HG03175 (cell line): ENCODE measurements around the gene ABCA1.
"Not testable (repeated sequence)": the region's sequence is repeated elsewhere in the genome, so short reads cannot be mapped to it uniquely, and the experiment has no call there.

Experiments
- ATAC-seq: cut with Tn5 transposase; IDR thresholded peaks from one replicate; pipeline ENCODE4 v1.9.1; 2021; ENCODE audit warnings: mild to moderate bottlenecking, moderate library complexity; ENCODE audit not compliant: unreplicated experiment

The ABCA1 gene

DNA sequence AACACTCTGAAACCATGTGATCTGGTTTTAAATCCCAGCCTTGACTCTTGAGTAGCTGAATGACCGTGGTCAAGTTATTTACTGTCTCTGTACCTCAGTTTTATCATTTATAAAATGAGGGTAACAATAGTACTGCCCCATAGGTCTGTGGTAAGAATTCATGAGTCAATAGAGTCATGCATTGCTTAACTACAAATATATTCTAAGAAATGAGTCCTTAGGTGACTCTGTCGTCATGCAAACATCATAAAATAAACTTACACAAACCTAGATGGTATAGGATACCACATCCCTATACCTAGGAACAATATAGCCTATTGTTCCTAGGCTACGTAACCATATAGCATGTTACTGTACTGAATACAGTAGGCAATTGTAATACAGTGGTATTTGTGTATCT lies 20.3 kb upstream of the ABCA1 start:
- ATAC-seq, result no peak

DNA sequence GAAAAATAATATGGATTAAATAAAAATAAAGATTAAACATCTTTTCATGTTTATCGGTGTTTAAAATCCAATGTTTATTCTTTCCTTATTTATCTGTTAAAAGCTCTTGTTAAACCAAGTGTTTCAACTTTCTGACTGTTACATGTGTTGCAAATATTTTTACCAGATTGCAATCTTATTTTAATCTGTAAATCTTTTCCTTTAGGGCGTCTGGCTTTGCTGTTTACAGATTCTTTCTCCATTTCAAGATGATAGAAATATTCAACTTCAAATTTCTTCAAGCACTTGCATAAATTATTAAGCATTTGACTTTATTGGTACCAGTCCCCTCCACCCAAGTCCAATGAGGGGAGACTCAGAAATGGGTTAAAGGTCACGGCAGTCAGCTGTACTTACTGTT lies 16.9 kb upstream of the ABCA1 start:
- no peak for ATAC-seq

DNA sequence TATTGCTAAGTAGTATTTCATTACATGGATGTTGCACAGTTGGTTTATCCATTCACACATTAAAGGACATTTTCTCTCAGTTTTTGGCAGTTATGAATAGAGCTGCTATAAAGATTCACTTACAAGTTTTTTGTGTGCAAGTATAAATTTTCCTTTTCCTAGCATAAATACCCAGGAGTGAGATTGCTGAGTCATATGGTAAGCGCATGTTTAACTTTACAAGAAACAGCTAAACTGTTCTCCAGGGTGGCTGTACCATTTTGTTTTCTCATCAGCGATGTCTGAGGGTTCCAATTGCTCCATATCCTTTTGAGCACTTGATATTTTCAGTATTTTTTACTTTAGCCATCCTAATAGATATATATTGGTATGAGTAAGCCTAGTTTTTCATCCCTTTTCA lies 16.4 kb upstream of the ABCA1 start:
- ATAC-seq, result no peak

DNA sequence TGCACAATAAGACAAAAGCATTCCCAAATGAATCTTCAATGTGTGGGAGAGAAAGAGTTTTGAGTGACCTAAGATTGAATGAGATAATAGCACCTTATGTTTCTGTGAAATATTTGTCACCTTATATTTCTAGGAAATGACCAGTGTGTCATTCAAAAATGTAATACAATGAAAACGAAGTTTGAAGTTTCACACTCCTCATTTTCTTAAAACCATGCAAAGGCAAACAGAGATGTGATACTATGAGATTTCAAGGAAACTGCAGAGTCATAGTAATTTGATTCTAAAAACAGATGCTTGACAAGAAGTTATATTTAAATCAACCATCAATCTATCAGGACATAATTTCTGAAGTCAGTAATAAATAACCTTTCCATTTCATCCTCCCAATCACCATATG lies 13.6 kb upstream of the ABCA1 start:
- no peak for ATAC-seq

DNA sequence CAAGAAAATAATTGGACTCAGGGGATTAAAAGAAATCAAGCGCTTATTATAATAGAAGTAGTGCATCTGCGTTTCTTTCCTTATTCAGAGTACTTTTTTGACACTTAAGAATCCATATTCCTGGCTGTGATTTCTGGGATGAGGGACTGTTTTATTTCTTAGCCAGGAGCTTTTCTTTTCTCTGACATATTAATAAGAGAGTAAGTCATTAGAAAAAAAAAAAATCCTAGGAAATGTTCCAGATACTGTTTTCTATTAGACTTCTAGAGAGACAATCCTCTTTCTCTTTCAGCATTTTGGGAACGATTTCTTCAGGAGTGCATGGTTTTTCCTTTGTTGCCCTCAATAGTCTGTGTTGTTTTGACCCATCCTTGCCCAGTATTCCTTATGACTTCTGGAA lies 8.3 kb upstream of the ABCA1 start:
- no peak for ATAC-seq

DNA sequence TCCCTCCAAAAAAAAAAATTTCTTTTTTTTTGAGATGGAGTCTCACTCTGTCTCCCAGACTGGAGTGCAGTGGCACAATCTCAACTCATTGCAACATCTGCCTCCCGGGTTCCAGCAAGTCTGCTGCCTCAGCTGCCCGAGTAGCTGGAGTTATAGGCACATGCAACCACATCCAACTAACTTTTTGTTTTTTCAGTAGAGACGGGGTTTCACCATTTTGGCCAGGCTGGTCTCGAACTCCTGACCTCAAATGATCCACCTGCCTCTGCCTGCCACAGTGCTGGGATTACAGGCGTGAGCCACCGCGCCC lies 7.5 kb upstream of the ABCA1 start:
- not testable (repeated sequence) for ATAC-seq

DNA sequence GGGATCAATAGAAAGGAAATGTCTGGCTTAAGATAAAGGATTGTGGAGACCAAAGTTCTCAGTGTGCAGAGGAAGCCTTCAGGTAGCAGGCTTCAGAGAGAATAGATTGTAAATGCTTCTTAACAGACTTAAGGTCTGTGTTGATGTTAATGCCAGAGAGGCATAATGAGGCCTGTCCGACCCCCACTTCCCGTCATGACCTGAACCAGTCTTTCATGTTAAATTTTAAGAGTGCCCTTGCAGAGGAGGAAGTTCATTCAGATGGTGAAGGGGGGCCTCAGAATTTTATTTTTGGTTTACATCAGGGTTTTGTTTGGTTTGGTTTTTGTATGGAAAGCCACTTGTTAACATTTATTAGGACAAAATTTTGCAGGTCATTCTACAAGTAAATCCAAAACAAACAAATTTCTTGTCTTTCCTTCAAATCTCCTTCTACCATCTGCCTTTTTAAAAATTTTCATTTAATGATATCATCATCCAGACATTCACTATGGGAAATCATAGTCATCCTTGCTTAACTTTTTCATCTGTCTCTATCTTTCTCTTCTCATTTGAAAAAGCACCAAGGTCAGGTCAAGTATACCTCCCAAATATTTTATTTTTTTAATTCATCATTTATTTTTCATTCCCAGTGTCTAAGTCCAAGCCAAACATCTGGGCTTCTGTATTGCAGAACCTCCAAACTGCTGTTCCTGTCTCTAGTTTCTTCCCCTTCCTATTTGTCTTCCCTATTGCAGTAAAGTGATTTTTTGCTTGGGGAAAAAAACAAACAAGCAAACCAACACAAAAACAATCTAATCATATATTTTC lies 6.9 kb upstream of the ABCA1 start:
- no peak for ATAC-seq

DNA sequence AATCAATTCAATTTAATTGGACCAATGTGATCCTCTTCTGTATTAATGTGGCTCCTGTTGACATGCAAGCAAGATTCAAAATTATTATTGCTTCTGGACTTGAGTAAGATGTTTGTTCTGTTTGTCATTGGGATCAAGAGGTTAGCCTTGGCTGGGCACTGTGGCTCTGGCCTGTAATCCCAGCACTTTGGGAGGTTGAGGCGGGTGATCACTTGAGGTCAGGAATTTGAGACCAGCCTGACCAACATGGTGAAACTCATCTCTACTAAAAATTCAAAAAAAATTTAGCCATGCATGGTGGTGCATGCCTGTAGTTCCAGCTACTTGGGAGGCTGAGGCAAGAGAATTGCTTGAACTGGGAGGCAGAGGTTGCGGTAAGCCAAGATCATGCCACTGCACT lies 5.1 kb upstream of the ABCA1 start:
- not testable (repeated sequence) for ATAC-seq

DNA sequence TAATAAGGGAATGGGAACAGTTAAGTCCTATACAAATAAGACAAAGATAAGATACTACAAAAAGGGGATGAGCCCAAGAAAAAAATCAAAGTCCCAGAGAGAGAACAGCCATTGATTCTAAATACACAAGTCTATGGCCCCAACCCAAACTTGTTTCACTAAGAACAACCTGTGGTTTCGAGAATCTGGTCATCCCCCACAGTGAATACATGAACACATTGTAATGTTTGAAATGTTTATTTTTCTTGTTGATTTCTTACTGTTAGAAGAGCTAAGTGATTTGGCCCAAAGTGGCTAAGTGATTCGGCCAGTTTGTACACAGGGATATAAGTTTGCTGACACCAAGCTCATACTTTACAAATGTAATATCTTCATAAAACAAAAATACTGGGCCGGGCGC lies 3.3 kb upstream of the ABCA1 start:
- ATAC-seq, result no peak

DNA sequence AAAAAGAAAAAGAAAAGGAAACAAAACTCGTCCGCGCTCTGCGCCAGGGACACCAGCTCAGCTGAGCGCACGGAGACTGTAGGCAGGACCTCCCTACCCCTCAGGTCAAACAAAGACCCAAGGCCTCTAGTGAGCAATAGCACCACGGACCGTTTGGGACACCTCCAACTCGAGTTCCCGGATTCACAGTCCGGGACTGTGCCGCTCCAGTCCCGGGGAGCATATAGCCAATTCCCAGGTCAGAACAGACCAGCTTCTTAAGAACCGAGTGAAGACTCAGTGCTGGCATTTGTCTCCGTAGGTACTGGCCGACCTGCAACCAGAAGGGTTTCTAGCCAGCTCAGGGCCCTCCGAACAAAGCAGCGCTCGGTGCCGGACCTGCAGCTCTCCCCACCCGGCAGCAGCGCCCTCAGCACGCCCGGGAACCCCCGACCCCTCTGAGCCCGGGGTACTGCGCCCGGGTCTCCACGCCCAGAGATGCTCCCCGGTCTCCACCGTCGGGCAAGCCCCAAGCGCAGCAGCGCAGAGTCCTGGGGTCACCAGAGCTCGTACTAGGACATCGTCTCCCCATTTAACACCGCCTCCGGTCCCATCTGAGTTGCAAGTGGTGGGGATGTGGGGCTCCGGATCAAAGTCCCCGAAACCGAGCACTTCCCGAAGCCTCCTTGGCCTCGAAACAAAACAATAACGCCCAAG lies 591 bp downstream of the ABCA1 start:
- ATAC-seq, result no peak

DNA sequence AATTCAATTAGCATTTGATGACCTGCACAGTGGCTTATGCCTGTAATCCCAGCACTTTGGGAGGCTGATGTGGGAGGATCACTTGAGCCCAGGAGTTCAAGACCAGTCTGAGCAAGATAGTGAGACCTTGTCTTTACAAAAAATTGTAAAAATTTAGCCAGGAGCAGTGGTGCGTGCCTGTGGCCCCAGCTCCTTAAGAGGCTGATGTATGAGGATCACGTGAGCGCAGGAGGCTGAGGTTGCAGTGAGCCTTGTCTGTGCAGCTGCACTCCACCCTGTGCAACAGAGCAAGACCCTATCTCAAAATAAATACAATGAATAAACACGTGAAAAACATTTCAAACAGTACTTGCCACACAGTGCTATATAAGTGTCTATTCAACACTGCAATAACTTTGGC lies 4.2 kb downstream of the ABCA1 start:
- ATAC-seq, result peak; percentile 58

DNA sequence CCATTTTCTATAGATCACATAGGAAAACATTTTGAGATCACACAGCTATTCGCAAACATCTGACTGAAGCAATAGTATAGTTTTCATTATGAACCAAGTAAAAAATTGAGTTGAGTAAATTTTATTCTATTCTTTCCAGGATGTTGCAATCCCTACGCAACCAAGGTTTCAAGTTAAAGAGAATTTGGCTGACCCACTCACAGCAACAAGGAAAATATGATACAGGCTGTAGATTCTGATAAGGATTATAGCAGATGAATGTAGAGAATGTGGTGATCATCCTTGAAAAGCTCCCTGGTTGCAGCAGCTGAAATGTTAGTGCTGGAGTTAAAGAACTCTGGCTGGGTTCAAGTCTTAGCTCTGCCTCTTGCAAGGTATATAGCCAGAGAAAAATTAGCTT lies 4.7 kb downstream of the ABCA1 start:
- ATAC-seq, result no peak

DNA sequence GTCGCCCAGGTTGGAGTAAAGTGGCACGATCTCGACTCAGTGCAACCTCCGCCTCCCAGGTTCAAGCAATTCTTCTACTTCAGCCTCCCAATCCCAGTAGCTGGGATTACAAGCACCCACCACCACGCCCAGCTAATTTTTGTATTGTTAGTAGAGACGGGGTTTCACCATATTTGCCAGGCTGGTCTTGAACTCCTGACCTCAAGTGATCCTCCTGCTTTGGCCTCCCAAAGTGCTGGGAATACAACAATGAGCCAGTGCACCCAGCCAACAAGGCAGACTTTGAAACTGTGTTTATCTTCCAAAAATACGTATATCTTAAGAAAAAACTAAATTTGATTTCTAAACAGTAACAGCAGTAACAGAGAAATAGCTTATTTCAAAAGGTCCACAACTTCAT lies 5.2 kb downstream of the ABCA1 start:
- not testable (repeated sequence) for ATAC-seq

DNA sequence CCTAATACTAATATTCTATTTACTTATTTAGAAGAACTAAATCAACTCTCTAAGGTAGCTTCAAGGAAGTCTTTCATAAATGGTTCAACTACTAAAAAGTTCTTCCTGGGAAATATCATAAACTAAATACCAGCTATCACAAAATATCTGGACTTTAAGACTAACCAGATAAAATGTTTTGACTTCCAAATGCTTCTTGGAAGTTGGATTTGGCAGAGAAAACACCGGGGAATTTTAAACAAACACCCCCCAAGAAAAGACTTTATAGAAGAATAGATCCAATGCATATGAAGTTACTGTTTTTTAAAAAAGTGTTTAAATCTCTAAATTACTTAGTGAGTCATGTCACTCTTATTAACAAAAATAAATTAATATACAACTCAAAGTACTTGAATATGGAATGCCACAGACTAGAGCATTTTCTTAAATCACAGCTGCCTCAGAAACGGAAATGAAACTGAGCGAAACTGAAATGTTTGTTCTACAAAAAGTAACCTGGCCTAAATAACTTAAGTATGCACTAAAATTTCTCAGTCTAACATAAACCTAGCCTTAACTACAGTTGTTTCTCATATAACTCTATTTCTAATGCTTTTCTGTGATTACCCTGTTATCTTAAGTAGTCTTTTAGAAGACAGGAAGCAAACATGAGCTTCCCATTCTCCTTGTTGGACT lies 6.8 kb downstream of the ABCA1 start:
- peak; percentile 75 for ATAC-seq

DNA sequence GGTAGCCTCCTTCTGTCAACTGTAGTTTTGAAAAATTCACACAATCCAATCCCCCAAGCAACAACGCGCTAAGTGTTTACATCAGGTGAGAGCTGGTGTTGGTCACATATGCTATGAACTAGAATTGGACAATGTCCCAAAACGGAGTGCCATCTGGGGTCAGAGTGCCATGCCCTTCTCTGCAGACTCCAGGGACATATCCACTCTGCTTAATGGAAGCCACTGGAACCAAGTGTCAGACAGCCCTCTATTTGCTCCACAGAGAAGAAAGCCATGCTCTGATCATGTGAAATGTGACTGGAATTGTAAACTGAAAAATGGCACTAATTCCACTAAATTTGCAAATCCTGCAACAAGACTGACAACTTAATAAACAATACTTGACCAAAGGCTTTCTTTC lies 12.2 kb downstream of the ABCA1 start:
- no peak for ATAC-seq

DNA sequence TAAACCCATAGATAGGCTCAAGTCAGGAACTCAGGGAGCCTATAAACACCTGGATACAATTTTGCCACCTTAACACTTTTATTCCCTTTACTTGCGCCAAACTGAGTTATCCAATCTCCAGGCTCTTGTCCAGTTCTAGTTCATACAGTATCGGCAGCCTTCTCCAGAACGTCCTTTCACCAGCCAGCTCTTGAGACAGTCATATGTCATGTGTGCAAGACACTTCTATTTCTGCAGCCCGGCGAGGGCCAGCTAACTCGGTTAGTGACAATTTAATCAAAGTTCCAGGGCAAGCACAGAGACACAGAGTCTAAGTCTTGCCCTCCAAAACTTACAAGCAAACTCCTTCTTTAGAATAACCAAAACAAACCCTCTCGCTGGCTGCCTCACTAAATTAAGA lies 12.9 kb downstream of the ABCA1 start:
- no peak for ATAC-seq

DNA sequence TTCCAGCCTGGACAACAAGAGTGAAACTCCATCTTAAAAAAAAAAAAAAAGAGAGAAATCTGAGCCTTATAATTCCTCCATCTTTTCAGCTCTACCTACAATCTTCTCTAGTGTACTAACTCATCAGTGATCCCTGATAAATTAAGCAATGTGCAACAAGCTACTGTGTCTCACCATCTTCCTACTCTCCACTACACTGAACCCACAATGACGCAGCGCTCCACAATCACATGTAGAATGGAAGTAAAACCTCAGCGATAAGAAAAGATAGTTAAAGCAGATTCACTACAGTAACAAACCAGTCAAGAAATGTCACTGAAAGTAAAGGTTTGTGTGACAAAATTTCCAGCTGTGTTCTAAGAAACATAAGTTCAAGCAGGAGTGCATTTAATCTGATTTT lies 13.5 kb downstream of the ABCA1 start:
- ATAC-seq, result no peak

DNA sequence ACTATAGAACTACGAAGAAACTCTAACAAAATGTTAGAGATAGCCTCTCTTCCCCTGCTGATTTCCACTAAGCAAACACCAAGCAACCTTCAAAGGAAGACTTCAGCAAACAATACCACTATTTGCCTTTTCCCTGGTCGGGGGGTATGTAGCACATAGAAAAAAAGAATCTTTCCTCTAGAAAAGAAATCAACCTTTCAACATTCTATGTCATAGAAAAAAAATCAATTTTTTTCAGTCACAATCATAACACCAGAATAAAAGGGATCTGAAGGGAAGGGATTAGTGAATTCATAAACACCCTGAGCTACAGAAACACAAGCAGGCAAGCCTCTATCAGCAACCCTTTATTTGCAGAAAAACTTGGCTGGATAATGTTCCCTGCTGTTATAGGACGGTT lies 15.3 kb downstream of the ABCA1 start:
- ATAC-seq, result no peak

DNA sequence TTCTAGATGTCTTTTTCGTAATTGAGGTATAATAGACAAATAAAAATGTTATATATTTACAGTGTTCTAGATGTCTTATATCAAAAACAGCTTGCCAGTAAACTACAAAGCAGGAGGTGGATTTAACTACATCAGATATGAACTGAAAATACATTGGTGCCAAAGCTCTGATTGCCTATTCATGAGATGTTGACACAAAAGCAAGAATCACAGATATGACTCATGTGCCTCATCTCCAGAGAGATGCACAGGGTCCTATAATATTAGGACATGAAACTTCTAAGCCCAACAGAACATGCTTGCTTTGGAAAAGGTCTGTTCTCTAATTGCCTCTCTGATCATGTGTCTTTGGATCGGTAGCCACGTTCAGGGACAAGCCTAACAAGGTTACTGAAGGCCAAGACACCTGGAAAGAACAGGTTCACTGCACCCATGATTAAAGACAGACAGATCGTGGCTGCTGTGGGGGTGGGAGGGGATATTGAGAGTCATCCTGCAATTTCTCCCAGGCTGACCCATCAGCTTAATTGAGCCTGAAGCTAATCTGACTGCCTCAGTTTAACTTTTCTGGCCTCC lies 16.8 kb downstream of the ABCA1 start:
- ATAC-seq, result no peak

DNA sequence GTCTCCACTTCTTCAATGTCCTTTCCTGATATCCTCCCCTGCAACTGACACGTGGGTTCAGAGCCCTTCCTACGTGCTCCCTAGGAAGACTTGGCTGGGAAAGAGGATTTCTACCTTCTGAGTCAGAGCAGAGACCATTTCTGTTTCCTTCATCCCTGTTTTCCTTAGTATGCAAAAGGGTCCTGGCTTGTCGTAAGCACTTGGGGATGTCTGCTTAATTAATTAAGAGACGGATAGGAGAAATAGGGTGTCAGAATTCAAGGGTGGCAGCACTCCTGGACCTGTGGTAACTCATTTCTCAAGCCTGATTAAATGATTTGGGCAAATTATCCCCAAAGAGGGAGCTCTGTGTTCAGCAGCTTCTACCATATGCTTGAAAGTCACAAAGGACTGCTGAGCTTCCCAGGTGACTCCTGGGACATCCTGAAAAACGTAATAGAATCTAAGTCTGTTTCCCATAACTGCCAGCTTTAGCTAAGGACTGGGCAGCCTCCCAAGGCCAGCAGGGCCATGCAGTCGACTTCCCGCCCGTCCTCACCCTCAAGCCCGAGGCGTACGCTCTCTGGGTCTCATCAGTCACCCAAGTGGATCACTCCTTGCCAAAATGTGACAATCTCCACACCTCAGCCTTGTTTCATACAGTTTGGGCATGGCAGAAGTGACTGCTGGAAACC lies 20.5 kb downstream of the ABCA1 start:
- no peak for ATAC-seq
